Measurements from ENCODE around the gene HTT.

DNA sequence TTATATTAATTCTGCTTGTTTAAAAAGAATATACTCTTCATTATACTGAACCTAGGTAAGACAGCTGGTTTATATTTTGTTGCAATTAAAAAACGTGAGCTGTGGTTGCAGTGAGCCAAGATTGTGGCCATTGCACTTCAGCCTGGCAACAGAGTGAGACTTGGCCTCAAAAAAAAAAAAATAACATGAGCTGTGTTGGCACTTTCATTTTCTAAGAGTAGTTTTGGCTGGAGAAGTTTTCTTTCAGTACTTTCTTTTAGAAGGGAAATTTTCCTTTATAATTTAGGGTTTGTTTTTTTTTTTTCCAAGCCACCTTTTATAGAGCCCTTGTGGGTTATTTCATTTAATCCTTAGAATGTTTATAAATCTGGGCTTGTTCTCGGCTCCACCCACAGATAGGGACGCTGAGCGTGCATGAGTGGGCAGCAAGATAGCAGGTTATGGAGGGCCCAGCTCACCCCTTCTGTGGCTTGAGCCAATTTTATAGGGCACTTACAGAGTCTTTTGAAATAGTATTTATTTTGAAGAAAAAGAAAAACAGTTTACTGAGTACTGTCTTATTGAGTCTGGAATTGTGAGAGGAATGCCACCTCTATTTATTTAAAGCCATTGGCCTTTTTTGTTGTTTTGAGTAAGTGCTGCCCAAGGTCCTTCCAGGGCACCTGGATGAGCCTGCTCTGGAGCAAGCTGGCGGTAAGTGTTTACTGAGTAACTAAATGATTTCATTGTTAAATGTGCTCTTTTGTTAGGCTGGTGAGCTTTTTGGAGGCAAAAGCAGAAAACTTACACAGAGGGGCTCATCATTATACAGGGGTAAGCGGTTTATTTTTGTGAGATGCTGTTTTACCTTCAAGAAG is 60.9 kb downstream of the HTT start:
- TF ChIP-seq, protein P1, sequence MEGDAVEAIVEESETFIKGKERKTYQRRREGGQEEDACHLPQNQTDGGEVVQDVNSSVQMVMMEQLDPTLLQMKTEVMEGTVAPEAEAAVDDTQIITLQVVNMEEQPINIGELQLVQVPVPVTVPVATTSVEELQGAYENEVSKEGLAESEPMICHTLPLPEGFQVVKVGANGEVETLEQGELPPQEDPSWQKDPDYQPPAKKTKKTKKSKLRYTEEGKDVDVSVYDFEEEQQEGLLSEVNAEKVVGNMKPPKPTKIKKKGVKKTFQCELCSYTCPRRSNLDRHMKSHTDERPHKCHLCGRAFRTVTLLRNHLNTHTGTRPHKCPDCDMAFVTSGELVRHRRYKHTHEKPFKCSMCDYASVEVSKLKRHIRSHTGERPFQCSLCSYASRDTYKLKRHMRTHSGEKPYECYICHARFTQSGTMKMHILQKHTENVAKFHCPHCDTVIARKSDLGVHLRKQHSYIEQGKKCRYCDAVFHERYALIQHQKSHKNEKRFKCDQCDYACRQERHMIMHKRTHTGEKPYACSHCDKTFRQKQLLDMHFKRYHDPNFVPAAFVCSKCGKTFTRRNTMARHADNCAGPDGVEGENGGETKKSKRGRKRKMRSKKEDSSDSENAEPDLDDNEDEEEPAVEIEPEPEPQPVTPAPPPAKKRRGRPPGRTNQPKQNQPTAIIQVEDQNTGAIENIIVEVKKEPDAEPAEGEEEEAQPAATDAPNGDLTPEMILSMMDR (IDR thresholded peaks at IDR 0.05; ENCODE audit: insufficient read depth, low read length) = no peak
- TF ChIP-seq POLR2AphosphoS5 (IDR thresholded peaks at IDR 0.05; ENCODE audit: low read depth) (no peak), GABPA (IDR thresholded peaks at IDR 0.05; ENCODE audit: low read depth) (no peak)
- TF ChIP-seq, protein P2, sequence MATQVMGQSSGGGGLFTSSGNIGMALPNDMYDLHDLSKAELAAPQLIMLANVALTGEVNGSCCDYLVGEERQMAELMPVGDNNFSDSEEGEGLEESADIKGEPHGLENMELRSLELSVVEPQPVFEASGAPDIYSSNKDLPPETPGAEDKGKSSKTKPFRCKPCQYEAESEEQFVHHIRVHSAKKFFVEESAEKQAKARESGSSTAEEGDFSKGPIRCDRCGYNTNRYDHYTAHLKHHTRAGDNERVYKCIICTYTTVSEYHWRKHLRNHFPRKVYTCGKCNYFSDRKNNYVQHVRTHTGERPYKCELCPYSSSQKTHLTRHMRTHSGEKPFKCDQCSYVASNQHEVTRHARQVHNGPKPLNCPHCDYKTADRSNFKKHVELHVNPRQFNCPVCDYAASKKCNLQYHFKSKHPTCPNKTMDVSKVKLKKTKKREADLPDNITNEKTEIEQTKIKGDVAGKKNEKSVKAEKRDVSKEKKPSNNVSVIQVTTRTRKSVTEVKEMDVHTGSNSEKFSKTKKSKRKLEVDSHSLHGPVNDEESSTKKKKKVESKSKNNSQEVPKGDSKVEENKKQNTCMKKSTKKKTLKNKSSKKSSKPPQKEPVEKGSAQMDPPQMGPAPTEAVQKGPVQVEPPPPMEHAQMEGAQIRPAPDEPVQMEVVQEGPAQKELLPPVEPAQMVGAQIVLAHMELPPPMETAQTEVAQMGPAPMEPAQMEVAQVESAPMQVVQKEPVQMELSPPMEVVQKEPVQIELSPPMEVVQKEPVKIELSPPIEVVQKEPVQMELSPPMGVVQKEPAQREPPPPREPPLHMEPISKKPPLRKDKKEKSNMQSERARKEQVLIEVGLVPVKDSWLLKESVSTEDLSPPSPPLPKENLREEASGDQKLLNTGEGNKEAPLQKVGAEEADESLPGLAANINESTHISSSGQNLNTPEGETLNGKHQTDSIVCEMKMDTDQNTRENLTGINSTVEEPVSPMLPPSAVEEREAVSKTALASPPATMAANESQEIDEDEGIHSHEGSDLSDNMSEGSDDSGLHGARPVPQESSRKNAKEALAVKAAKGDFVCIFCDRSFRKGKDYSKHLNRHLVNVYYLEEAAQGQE (IDR thresholded peaks at IDR 0.05; ENCODE audit: insufficient replicate concordance, low read depth) = no peak
